Endothelial cell of umbilical vein (primary cell): ENCODE measurements around the gene FUT6. TPM values are rescaled to one million over a fixed set of nuclear protein-coding genes. Genes with fewer than 3 reads are reported as not detected.

Experiments used
- BruUV-seq: library from RNA; stranded (reverse); fragments of 400-500 nt; replicated peaks from 2 replicates; lab custom pipeline; 2021; lab: Mats Ljungman, UMichigan
- CTCF ChIA-PET: fragments of 300-600, 350-600 bp; sonication (Branson Sonifier 250); formaldehyde crosslinking; loops from one replicate; lab custom pipeline; 2021; ENCODE audit warnings: antibody characterized with exemption, inconsistent platforms; lab: Charles Lee
- POLR2A ChIA-PET: fragments of 300-600, 350-600 bp; sonication (Branson Sonifier 250); formaldehyde crosslinking; loops from one replicate; lab custom pipeline; 2021; ENCODE audit warnings: antibody characterized with exemption, inconsistent platforms; lab: Charles Lee
- DNase-seq: peaks from one replicate; pipeline ENCODE4 v3.0.0-alpha.2; 2011; ENCODE audit warnings: low read depth, low spot score
- FAIRE-seq: peaks from 2 replicates; lab custom pipeline; 2011; peaks lifted over from hg19 to GRCh38; lab: Jason Lieb, UNC
- H2AFZ ChIP-seq: 2 replicates; pipeline ENCODE4 v1.6.0; 2012; ENCODE audit warnings: low read depth, low read length, control low read depth, inconsistent platforms
- H3K27ac ChIP-seq: 2 replicates; pipeline ENCODE4 v1.5.1; 2011; ENCODE audit warnings: low read depth, mild to moderate bottlenecking, control low read depth, low read length, moderate library complexity; ENCODE audit not compliant: insufficient read depth
- H3K27me3 ChIP-seq, 2 experiments: 2 replicates each; pipeline versions ENCODE4 v1.6.0 to v1.6.1; 2011; ENCODE audit warnings: low read length in 2 of 2, mixed read lengths in 1 of 2; ENCODE audit not compliant: control insufficient read depth in 2 of 2, insufficient read depth in 2 of 2
- H3K36me3 ChIP-seq, 2 experiments: 2 replicates in 1 of 2; 3 replicates in 1 of 2; pipeline ENCODE4 v1.5.1; 2011; ENCODE audit warnings: low read length in 2 of 2, mild to moderate bottlenecking in 1 of 2, moderate library complexity in 1 of 2; ENCODE audit not compliant: control insufficient read depth in 2 of 2, insufficient read depth in 2 of 2; ENCODE audit errors: extremely low read depth in 1 of 2
- H3K4me1 ChIP-seq: 3 replicates; pipeline ENCODE4 v1.5.1; 2011; ENCODE audit warnings: mild to moderate bottlenecking, low read length; ENCODE audit not compliant: control insufficient read depth, insufficient read depth; ENCODE audit errors: extremely low read depth
- H3K4me2 ChIP-seq: 2 replicates; pipeline ENCODE4 v1.6.1; 2011; ENCODE audit warnings: low read length, control low read depth, mixed read lengths; ENCODE audit not compliant: insufficient read depth
- H3K4me3 ChIP-seq, 3 experiments: fragments of 200-600 bp in 1 of 3; sonication (generic), shearing (Covaris generic) in 1 of 3; replicated peaks in 1 of 3; 2 replicates each; pipeline ENCODE4 v1.5.1; 2011 to 2016; ENCODE audit warnings: control low read depth in 3 of 3, low read length in 3 of 3, mild to moderate bottlenecking in 2 of 3, inconsistent platforms in 1 of 3, low read depth in 1 of 3, moderate library complexity in 1 of 3; ENCODE audit not compliant: insufficient read depth in 1 of 3
- H3K79me2 ChIP-seq: 2 replicates; pipeline ENCODE4 v1.6.0; 2012; ENCODE audit warnings: low read length, inconsistent platforms; ENCODE audit not compliant: control insufficient read depth, insufficient read depth
- H3K9ac ChIP-seq: replicated peaks from 2 replicates; pipeline ENCODE3; 2011; ENCODE audit warnings: low read length, control low read depth; ENCODE audit not compliant: insufficient read depth; ENCODE audit errors: extremely low read depth
- H3K9me1 ChIP-seq: replicated peaks from 3 replicates; pipeline ENCODE4 v1.6.0; 2011; ENCODE audit warnings: mild to moderate bottlenecking, low read length; ENCODE audit not compliant: control insufficient read depth, insufficient read depth; ENCODE audit errors: extremely low read depth
- H3K9me3 ChIP-seq: replicated peaks from 2 replicates; pipeline ENCODE4 v1.5.1; 2012; ENCODE audit warnings: low read length, inconsistent platforms; ENCODE audit not compliant: control insufficient read depth, insufficient read depth
- H4K20me1 ChIP-seq: replicated peaks from 2 replicates; pipeline ENCODE3; 2011; ENCODE audit warnings: mild to moderate bottlenecking, low read length; ENCODE audit not compliant: control insufficient read depth, insufficient read depth; ENCODE audit errors: extremely low read depth
- CTCF ChIP-seq, 2 donors: IDR thresholded peaks; 1 replicate in 1 of 2; 2 replicates in 1 of 2; pipeline ENCODE4 v1.5.1; 2011; ENCODE audit warnings: low read length in 2 of 2, mild to moderate bottlenecking in 2 of 2, moderate library complexity in 2 of 2, control low read depth in 1 of 2, inconsistent platforms in 1 of 2, low read depth in 1 of 2; ENCODE audit not compliant: insufficient read depth in 1 of 2; ENCODE audit errors: extremely low read depth in 1 of 2
- EZH2 ChIP-seq: IDR thresholded peaks from 2 replicates; pipeline ENCODE4 v1.6.1; 2012; ENCODE audit warnings: borderline replicate concordance, low read depth, mild to moderate bottlenecking, moderate library complexity, low read length, inconsistent platforms; ENCODE audit not compliant: severe bottlenecking
- FOS ChIP-seq: IDR thresholded peaks from 2 replicates; pipeline ENCODE4 v1.6.1; 2011; ENCODE audit warnings: mild to moderate bottlenecking, low read length, moderate library complexity, borderline replicate concordance; ENCODE audit not compliant: insufficient read depth
- GATA2 ChIP-seq: IDR thresholded peaks from 2 replicates; pipeline ENCODE4 v1.7.0; 2011; ENCODE audit warnings: low read depth, mild to moderate bottlenecking, moderate library complexity, mixed read lengths, low read length; ENCODE audit not compliant: insufficient read length, insufficient read depth
- JUN ChIP-seq: IDR thresholded peaks from 2 replicates; pipeline ENCODE4 v1.6.1; 2011; ENCODE audit warnings: borderline replicate concordance, low read depth; ENCODE audit not compliant: insufficient read length, insufficient read depth
- MYC ChIP-seq: IDR thresholded peaks from one replicate; pipeline ENCODE4 v1.6.1; 2011; ENCODE audit warnings: mild to moderate bottlenecking, low read depth, low read length
- POLR2A ChIP-seq: IDR thresholded peaks from 2 replicates; pipeline ENCODE4 v1.6.1; 2012; ENCODE audit warnings: low read depth, mild to moderate bottlenecking, control low read depth, low read length
- POLR2AphosphoS5 ChIP-seq: IDR thresholded peaks from 2 replicates; pipeline ENCODE4 v1.6.1; 2012; ENCODE audit warnings: low read depth, mild to moderate bottlenecking, control low read depth, low read length, moderate library complexity; ENCODE audit not compliant: insufficient read depth
- dilution Hi-C: fragments of 300-500 bp; cut with MboI; formaldehyde crosslinking; loops from one replicate; pipeline ENCODE4 v1.15.0; 2019; ENCODE audit warnings: low sequenced_read_pairs; ENCODE audit not compliant: extremely low pct_ligation_motif_present
- intact Hi-C: fragments of 100-400 bp; cut with micrococcal nuclease; formaldehyde crosslinking; loops from one replicate; pipeline ENCODE4 v1.10.0; 2022
- polyA plus RNA-seq, 4 experiments: library from polyadenylated mRNA; depleted of rRNA in 3 of 4; stranded (reverse) in 3 of 4; unstranded in 1 of 4; fragments of >200 nt; gene quantifications; 2 replicates each; pipeline versions ENCODE4 v1.2.1 to v1.2.3, GENCODE V29; 2011 to 2012; ENCODE audit warnings: missing spikeins in 1 of 4
- total RNA-seq: library from RNA; stranded (reverse); gene quantifications from 2 replicates; pipeline ENCODE4 v1.2.3, GENCODE V29; 2021
- TF ChIP-seq, protein P1 (sequence below): IDR thresholded peaks from 2 replicates; pipeline ENCODE4 v1.6.1; 2011; ENCODE audit not compliant: insufficient read depth, insufficient read length

Gene FUT6
- total and polyA plus RNA-seq, 2 donors (not counting 3 experiments of a cell fraction or from before 2014, with no cell fraction given) = not detected

- no peaks in the 10 kb centered on the region for H3K9me3 ChIP-seq
- BruUV-seq = no TSS peak
- ChIA-PET CTCF (no interaction called here), POLR2A (no interaction called here)
- TF ChIP-seq FOS (no peak), JUN (no peak), EZH2 (no peak), POLR2A (no peak), MYC (no peak), POLR2AphosphoS5 (no peak), CTCF (IDR thresholded peaks at IDR 0.05; ENCODE audit: extremely low read depth in 1 of 2, insufficient read depth in 1 of 2, low read depth in 1 of 2, low read length in 2 of 2) (no peak), GATA2 (no peak)
- TF ChIP-seq, protein P1, sequence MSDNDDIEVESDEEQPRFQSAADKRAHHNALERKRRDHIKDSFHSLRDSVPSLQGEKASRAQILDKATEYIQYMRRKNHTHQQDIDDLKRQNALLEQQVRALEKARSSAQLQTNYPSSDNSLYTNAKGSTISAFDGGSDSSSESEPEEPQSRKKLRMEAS = no peak
- H3K4me1 ChIP-seq = peaks cover 5% of the 10 kb centered on the region
- no peaks in the 10 kb centered on the region for H4K20me1 ChIP-seq
- dilution Hi-C loops = no loop called here
- intact Hi-C loops = no loop called here
- H3K4me3 ChIP-seq = no peak overlapping the region
- no peaks in the 10 kb centered on the region for H3K27me3 ChIP-seq
- H3K9me1 ChIP-seq = no peaks in the 10 kb centered on the region
- no peak overlapping the region for H3K27ac ChIP-seq
- FAIRE-seq (no peak), DNase-seq (no peak)
- H3K4me2 ChIP-seq = no peak overlapping the region
- no peak overlapping the region for H2AFZ ChIP-seq
- H3K9ac ChIP-seq = no peak overlapping the region
- peaks cover 4 to 19% of the 10 kb centered on the region in 2 experiments for H3K36me3 ChIP-seq
- peaks cover 8% of the 10 kb centered on the region for H3K79me2 ChIP-seq
Measured at GRCh38 chr19:5792224-5792623, 47.3 kb downstream of the FUT6 start.
